Small intestine (tissue), 7 donors: ENCODE data around the gene SLC3A2. TPM values are rescaled to one million over a fixed set of nuclear protein-coding genes. Genes with fewer than 3 reads are reported as not detected.

ENCODE experiments used
- DNase-seq, 2 donors: peaks; one replicate each; pipeline versions ENCODE4 v3.0.0 to v3.0.0-alpha.2; 2013
- FAIRE-seq: peaks from 2 replicates; lab custom pipeline; 2012; peaks lifted over from hg19 to GRCh38; lab: Jason Lieb, UNC
- H3K27ac ChIP-seq, 3 donors: one replicate each; pipeline ENCODE4 v1.5.1; 2013; ENCODE audit warnings: low read length in 2 of 3, mild to moderate bottlenecking in 2 of 3, control low read depth in 1 of 3, inconsistent platforms in 1 of 3, low read depth in 1 of 3, moderate library complexity in 1 of 3
- H3K27me3 ChIP-seq, 3 donors: one replicate each; pipeline ENCODE4 v1.6.1; 2013; ENCODE audit warnings: low read length in 3 of 3, inconsistent platforms in 1 of 3; ENCODE audit not compliant: control insufficient read depth in 3 of 3, insufficient read depth in 3 of 3
- H3K36me3 ChIP-seq, 3 donors: one replicate each; pipeline ENCODE4 v1.6.1; 2013; ENCODE audit warnings: low read length in 3 of 3, inconsistent platforms in 1 of 3, low read depth in 1 of 3, mild to moderate bottlenecking in 1 of 3, moderate library complexity in 1 of 3; ENCODE audit not compliant: control insufficient read depth in 3 of 3, insufficient read depth in 2 of 3
- H3K4me1 ChIP-seq, 3 donors: one replicate each; pipeline ENCODE4 v1.6.1; 2013; ENCODE audit warnings: low read length in 2 of 3, inconsistent platforms in 1 of 3, low read depth in 1 of 3, mild to moderate bottlenecking in 1 of 3, moderate library complexity in 1 of 3; ENCODE audit not compliant: control insufficient read depth in 3 of 3, insufficient read depth in 2 of 3
- H3K4me3 ChIP-seq, 3 donors: one replicate each; pipeline ENCODE4 v1.5.1; 2013; ENCODE audit warnings: low read length in 3 of 3, control low read depth in 1 of 3, inconsistent platforms in 1 of 3, low read depth in 1 of 3, mild to moderate bottlenecking in 1 of 3, moderate library complexity in 1 of 3
- H3K9me3 ChIP-seq, 2 donors: one replicate each; pipeline ENCODE4 v1.6.1; 2013; ENCODE audit warnings: low read depth in 1 of 2, low read length in 1 of 2; ENCODE audit not compliant: control insufficient read depth in 2 of 2, insufficient read depth in 1 of 2
- WGBS, 3 donors: extraction: QIAGEN DNeasy Blood & Tissue Kit; methylation state at CpG; one replicate each; pipeline ENCODE4 v1.1.7; 2013; 5-methylcytosine and 5-hydroxymethylcytosine counted together
- polyA plus RNA-seq, 4 donors: library from polyadenylated mRNA; stranded (reverse) in 3 of 4; unstranded in 1 of 4; fragments of 200-250 nt in 3 of 4; fragments of 120-200 nt in 1 of 4; gene quantifications; one replicate each; pipeline versions ENCODE4 v1.2.1 to v1.2.3, GENCODE V29; 2013
- donor health status: healthy with polysubstance abuse.
- donor health status: control.
- donor health status: control.
- donor health status: Bipolar disorder and iron deficiency.
- donor health status: healthy.

SLC3A2 gene
- polyA plus RNA-seq, 4 donors = 124 to 200 (median 175) TPM

DNA sequence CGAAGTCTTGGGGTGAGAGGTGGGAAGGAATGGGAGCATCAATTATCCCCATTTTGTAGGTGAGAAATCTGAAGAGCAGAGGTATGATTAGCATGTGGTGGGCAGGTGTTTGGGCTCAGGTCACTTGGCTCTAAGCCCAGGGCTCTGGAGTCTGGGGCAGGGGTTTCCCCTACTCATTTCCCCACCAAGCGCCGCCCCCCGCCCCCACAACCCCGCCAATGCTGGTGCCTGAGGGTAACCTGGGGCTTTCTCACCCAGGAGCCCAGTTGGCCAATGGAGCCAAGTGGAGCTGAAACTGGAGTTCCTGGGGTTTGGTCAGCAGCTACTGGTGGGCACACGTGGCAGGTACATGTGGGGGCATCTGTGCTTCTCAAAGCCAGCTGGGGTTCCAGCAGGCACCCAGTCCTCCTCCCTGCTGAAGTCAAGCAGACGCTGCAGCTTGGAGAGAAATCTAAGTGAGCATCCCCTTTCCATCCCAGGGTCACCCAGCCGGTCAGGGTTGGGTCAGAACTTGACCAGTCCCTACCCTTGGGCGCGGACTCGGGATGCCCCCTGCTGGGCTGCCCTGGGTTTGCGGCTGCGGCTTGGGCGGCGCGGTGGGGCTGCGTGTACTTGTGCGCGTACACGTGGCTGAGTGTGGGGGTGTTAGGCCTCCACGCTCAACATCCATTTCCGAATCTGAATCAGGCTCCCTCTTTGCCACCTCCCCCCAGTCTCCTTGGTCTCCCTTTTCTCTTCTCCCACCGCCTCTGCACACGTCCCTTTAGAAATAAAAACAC, 42.1 kb downstream of the SLC3A2 start:
- no peak overlapping the region for H3K27ac ChIP-seq
- no peak for FAIRE-seq
- H3K36me3 ChIP-seq = no peaks in the 10 kb centered on the region
- H3K27me3 ChIP-seq = peaks cover 7 to 77% (median 35%) of the 10 kb centered on the region in 3 donors
- H3K4me1 ChIP-seq = peaks cover 0 to 27% (median 6%) of the 10 kb centered on the region in 3 donors
- DNase-seq = no peak
- H3K9me3 ChIP-seq = peaks cover 0 to 3% of the 10 kb centered on the region in 2 donors
- H3K4me3 ChIP-seq = no peak overlapping the region
- 25 to 38% (median 27%) methylated on average over 18 to 24 of the region's 24 CpGs for WGBS, 3 donors

DNA sequence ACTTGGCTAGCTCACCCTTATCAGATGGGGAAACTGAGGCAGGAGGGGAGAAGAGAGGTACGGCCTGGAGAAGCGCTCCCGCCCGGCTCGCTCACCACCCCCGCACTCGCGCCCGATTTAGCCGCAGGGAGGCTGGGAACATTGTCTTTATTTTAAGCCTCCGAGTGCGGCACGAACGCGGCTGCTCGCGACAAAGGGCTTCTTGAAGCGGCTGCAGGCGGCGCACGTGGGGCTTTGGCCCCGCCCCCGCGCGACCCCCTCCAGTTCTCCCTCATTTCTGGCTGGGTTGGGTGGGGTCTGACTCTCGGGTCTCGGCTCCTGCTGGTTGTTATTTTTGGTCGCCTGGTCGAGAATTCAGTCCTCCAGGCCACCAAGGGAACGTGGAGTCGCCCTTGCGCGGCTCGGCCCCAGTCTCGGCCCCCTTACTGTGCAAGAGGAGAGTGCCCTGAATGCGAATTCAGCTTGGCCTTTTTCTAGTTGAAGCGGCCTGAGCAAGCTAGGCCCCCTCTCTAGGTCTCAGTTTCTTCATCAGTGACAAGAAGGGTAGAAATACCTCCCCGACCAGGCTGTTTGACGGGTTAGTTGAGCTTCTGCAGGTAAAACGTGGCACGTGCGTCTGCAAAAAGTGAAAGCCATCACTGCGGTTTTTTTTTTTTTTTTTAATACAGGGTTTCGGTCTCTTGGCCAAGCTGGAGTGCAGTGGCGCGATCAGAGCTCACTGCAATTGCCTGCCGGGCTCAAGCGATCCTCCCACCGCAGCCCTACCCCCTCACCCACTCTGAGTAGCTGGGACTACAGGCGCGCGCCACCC, 43.1 kb downstream of the SLC3A2 start:
- WGBS, 3 donors = 2 to 4% (median 4%) methylated on average over 47 to 52 of the region's 52 CpGs
- Histone ChIP-seq H3K4me3 (peak overlapping the region in 1 of 3 donors; percentile 1), H3K9me3 (peaks cover 0 to 3% of the 10 kb centered on the region in 2 donors), H3K36me3 (no peaks in the 10 kb centered on the region), H3K27me3 (peaks cover 7 to 83% (median 37%) of the 10 kb centered on the region in 3 donors), H3K4me1 (peaks cover 0 to 27% (median 6%) of the 10 kb centered on the region in 3 donors), H3K27ac (no peak overlapping the region)
- DNase-seq (peak; percentile 15 to 52), FAIRE-seq (no peak)

- WGBS, 3 donors = 17 to 39% (median 37%) methylated on average over 14 of the region's 14 CpGs
- peaks cover 0 to 27% (median 6%) of the 10 kb centered on the region in 3 donors for H3K4me1 ChIP-seq
- peaks cover 7 to 83% (median 38%) of the 10 kb centered on the region in 3 donors for H3K27me3 ChIP-seq
These were observed 44.6 kb downstream of the SLC3A2 start for GRCh38 chr11:62925308-62925707.

DNA sequence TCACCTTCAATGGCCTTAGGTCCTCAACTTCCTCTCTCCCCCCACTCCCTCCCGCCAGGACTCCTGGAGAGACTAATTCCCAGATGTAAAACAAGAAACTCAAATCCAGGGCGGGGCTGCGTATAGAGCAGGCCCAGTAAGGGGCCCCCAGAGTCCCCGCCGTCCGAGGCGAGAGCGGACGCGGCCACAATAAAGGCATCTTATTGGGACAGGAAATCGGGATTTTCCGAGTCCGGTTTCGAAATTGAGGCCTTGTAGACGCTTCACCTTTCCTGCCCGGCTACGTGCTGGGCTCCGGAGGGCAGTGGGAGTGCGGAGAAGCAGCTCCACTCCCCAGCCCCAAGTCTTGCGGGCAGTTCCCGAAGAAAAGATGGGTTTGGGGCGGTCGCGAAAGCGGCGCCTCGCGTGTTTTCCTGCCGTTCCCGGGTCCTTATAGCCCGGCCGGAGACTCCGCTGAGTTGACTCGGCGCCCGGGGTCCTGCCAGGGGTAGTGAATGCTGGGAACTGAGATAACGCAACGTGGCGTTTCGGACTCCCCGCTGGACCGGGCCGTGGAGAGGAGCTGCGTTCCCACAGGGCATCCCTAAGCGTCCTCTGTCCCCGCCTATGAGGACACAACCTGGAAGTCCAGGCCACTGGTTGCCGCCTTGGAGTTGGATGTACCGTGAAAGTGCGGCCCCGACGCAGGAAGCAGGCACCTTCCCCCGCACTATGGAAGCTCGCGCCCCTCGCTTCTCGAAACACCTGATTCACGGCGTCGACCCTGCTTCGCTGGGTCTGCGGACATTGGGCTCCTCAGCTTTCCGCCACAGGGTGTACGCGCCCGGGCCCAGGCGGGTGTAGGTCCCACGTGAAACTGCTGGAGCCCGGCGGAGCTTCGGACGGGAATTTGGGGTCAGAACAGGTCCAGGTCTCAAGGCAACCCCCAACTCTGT, 45.3 kb downstream of the SLC3A2 start:
- no peak for FAIRE-seq
- H3K9me3 ChIP-seq = peaks cover 0 to 3% of the 10 kb centered on the region in 2 donors
- peaks cover 7 to 77% (median 38%) of the 10 kb centered on the region in 3 donors for H3K27me3 ChIP-seq
- 3 to 7% (median 5%) methylated on average over 62 to 71 of the region's 71 CpGs for WGBS, 3 donors
- H3K4me1 ChIP-seq = peaks cover 0 to 27% (median 6%) of the 10 kb centered on the region in 3 donors
- peak overlapping the region in 2 of 3 donors; percentile 8 to 14 for H3K4me3 ChIP-seq
- H3K36me3 ChIP-seq = no peaks in the 10 kb centered on the region
- DNase-seq = peak in 1 of 2 donors; percentile 45
- no peak overlapping the region for H3K27ac ChIP-seq

More at GRCh38 chr11:62925308-62925707, 44.6 kb downstream of the SLC3A2 start:
- no peak overlapping the region for H3K27ac ChIP-seq
- no peak for DNase-seq
- FAIRE-seq = no peak
- no peak overlapping the region for H3K4me3 ChIP-seq
- H3K9me3 ChIP-seq = peaks cover 0 to 3% of the 10 kb centered on the region in 2 donors
- H3K36me3 ChIP-seq = no peaks in the 10 kb centered on the region

GRCh38 chr11:62926680-62927455, 46.2 kb downstream of the SLC3A2 start:
- 8 to 16% (median 14%) methylated on average over 48 to 53 of the region's 53 CpGs for WGBS, 3 donors

DNA sequence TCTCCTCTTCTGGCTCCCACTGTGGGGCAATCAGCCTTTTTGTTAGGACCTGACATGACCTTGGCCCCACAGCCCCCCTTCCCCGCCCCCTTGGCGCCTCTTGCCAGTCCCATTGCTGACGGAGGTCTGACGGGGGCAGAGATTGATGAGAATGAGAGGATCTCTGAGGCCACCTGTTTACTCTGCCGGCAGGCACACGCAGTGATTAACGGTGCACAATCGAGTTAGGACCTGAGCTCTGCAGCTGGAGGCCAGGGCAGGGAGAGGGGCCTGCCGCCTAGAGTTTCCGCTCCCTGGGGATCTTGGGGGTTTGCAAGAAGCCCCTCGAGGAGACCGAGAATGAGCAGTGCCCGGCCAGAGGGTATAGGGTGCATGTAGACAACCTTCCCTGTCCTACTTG, 47.3 kb downstream of the SLC3A2 start:
- H3K36me3 ChIP-seq = no peaks in the 10 kb centered on the region
- H3K4me3 ChIP-seq = no peak overlapping the region
- H3K27ac ChIP-seq = no peak overlapping the region
- H3K4me1 ChIP-seq = peaks cover 2 to 27% (median 6%) of the 10 kb centered on the region in 3 donors
- no peak for FAIRE-seq
- 11 to 48% (median 20%) methylated on average over 13 of the region's 13 CpGs for WGBS, 3 donors
- DNase-seq = peak in 1 of 2 donors; percentile 26
- peaks cover 6 to 61% (median 32%) of the 10 kb centered on the region in 3 donors for H3K27me3 ChIP-seq
- H3K9me3 ChIP-seq = peaks cover 0 to 2% of the 10 kb centered on the region in 2 donors

More at GRCh38 chr11:62926680-62927455, 46.2 kb downstream of the SLC3A2 start:
- Histone ChIP-seq H3K4me1 (peaks cover 2 to 27% (median 6%) of the 10 kb centered on the region in 3 donors), H3K36me3 (no peaks in the 10 kb centered on the region), H3K27ac (no peak overlapping the region), H3K9me3 (peaks cover 0 to 3% of the 10 kb centered on the region in 2 donors), H3K4me3 (no peak overlapping the region), H3K27me3 (peaks cover 7 to 72% (median 38%) of the 10 kb centered on the region in 3 donors)
- DNase-seq (peak in 1 of 2 donors; percentile 26), FAIRE-seq (no peak)

DNA sequence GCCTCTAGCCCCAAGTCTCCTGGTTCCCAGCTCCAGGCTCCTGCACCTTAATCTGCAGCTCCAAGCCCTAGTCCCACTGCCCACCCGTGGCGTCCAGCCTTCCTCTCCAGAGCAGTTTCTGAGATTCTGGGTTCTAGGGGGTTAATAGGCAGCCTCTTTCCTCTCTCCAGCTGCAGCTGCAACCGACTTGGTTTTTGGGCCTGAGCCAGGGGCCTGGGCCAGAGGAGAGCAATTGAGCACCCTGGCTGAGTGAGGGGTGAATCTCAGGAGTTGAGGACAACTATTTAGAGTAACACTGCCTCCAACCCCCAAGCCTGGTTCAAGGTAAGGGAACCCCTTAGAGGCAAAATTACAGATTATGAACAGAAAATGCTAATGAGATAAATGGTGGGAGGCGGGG, 49.5 kb downstream of the SLC3A2 start:
- H3K36me3 ChIP-seq = no peaks in the 10 kb centered on the region
- 46 to 65% (median 51%) methylated on average over 4 of the region's 4 CpGs for WGBS, 3 donors
- no peaks in the 10 kb centered on the region for H3K9me3 ChIP-seq
- no peak overlapping the region for H3K4me3 ChIP-seq
- DNase-seq (no peak), FAIRE-seq (no peak)
- peaks cover 2 to 16% (median 4%) of the 10 kb centered on the region in 3 donors for H3K4me1 ChIP-seq
- H3K27ac ChIP-seq = no peak overlapping the region
- H3K27me3 ChIP-seq = peaks cover 4 to 40% (median 27%) of the 10 kb centered on the region in 3 donors
